Measurements from ENCODE around the gene SRPK3. TPM values are rescaled to one million over a fixed set of nuclear protein-coding genes. Genes with fewer than 3 reads are reported as not detected.

The SRPK3 gene
- total RNA-seq, 2 experiments from 2014 or later, result not detected

GRCh38 chrX:153755136-153755535, 25.7 kb upstream of the SRPK3 start:
- CTCF ChIA-PET (ENCODE audit: unreplicated experiment), result no interaction called here
- intact Hi-C loops (cut with micrococcal nuclease; ENCODE audit: unreplicated experiment), result no loop called here
- POLR2A ChIA-PET, result interaction anchor here (0.7 kb wide), 1 partner anchor 412 kb away, joined by 3 read pairs; no protein-coding TSS in a partner anchor

DNA sequence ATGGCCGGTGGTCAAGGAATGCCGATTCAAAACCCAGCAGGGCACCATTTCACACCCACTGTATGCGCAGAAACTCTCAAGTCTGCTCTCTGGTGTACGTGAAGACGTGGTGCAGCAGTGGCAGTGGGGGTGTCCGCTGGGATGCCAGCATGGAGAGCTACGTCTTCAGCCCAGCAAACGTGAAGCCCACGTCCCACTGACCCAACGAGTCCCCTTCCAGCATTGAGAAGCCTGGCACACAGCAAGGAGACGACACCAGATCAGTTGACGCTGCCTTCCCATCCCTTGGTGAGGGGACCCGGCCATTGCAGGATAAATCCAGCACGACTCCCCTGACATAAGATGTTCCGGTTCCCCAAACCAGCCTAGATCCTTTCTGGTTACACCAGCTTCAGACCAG, 19.0 kb upstream of the SRPK3 start:
- no TSS peak for BruUV-seq (replicated peaks)
- no peak for DNase-seq (ENCODE audit: low spot score)
- CTCF ChIA-PET (ENCODE audit: unreplicated experiment), result no interaction called here
- no peaks in the 10 kb centered on the region for H3K79me2 ChIP-seq (ENCODE audit: insufficient read depth, low read depth, low read length)
- no peak overlapping the region for H3K4me3 ChIP-seq (ENCODE audit: low read depth, low read length, poor library complexity, severe bottlenecking)
- intact Hi-C loops (cut with micrococcal nuclease; ENCODE audit: unreplicated experiment), result loop anchor here (5.0 to 10.0 kb wide), 3 partner anchors 73 to 120 kb away; partner anchors contain the start of genes PDZD4 and SLC6A8
- TF ChIP-seq EZH2phosphoT487 (IDR thresholded peaks at IDR 0.05; ENCODE audit: borderline replicate concordance, low read depth, low read length) (no peak), CTCF (conservative IDR thresholded peaks at IDR 0.05; ENCODE audit: low read length) (no peak)
- POLR2A ChIA-PET, result no interaction called here
- no peak overlapping the region for H2AFZ ChIP-seq (ENCODE audit: low read length)
- no peaks in the 10 kb centered on the region for H3K9me3 ChIP-seq (ENCODE audit: low read length)
- H4K20me1 ChIP-seq (ENCODE audit: insufficient read depth, low read length), result no peaks in the 10 kb centered on the region
- no peaks in the 10 kb centered on the region for H3K9me2 ChIP-seq (ENCODE audit: insufficient read depth, low read length)
- H3K27ac ChIP-seq (ENCODE audit: low read depth, low read length, poor library complexity, severe bottlenecking), result no peak overlapping the region
- no peak overlapping the region for H3K4me2 ChIP-seq (ENCODE audit: low read length)
- H3K36me3 ChIP-seq (ENCODE audit: insufficient read depth, low read length), result no peaks in the 10 kb centered on the region
- peaks cover 6% of the 10 kb centered on the region for H3K4me1 ChIP-seq (ENCODE audit: insufficient read depth, low read length, poor library complexity, severe bottlenecking)

More at GRCh38 chrX:153755136-153755535, 25.7 kb upstream of the SRPK3 start:
- H3K4me1 ChIP-seq (ENCODE audit: insufficient read depth, low read length, poor library complexity, severe bottlenecking), result no peaks in the 10 kb centered on the region
- no peak for TF ChIP-seq EZH2phosphoT487 (IDR thresholded peaks at IDR 0.05; ENCODE audit: borderline replicate concordance, low read depth, low read length)
- no peak for TF ChIP-seq CTCF (conservative IDR thresholded peaks at IDR 0.05; ENCODE audit: low read length)
- no peak overlapping the region for H3K4me2 ChIP-seq (ENCODE audit: low read length)
- no peak for DNase-seq (ENCODE audit: low spot score)
- H3K36me3 ChIP-seq (ENCODE audit: insufficient read depth, low read length), result no peaks in the 10 kb centered on the region
- H3K27ac ChIP-seq (ENCODE audit: low read depth, low read length, poor library complexity, severe bottlenecking), result no peak overlapping the region
- BruUV-seq (replicated peaks), result no TSS peak
- H3K4me3 ChIP-seq (ENCODE audit: low read depth, low read length, poor library complexity, severe bottlenecking), result no peak overlapping the region
- H3K9me3 ChIP-seq (ENCODE audit: low read length), result no peaks in the 10 kb centered on the region
- no peaks in the 10 kb centered on the region for H3K9me2 ChIP-seq (ENCODE audit: insufficient read depth, low read length)
- H3K79me2 ChIP-seq (ENCODE audit: insufficient read depth, low read depth, low read length), result no peaks in the 10 kb centered on the region
- H4K20me1 ChIP-seq (ENCODE audit: insufficient read depth, low read length), result no peaks in the 10 kb centered on the region
- no peak overlapping the region for H2AFZ ChIP-seq (ENCODE audit: low read length)

DNA sequence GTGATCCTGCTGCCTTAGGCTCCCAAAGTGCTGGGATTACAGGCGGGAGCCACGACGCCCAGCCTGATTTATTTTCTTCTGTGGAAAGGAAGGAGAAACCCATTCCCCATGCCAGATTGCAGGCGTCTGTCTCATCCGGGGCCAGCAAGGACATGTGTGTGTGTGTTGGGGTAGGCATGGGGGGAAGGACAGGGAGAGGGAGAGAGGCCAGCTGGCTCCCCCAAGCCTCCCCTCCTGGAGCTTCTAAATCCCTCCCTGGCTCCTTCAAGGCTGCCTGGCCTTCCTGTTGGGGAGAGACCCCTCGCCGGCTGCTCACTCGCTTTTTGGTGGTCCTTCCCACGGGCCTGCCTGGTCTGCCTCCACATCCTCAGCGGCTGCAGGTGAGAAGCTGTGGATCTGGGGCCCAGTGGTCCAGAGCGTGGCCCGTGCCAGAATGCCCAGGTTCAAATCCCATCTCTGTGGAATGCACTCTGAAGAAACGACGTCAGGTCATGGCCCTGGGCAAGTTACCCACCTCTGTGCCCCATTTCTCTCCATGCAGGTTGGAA, 18.1 kb upstream of the SRPK3 start:
- DNase-seq (ENCODE audit: low spot score), result no peak
- H3K9me2 ChIP-seq (ENCODE audit: insufficient read depth, low read length), result no peaks in the 10 kb centered on the region
- H2AFZ ChIP-seq (ENCODE audit: low read length), result no peak overlapping the region
- H3K36me3 ChIP-seq (ENCODE audit: insufficient read depth, low read length), result no peaks in the 10 kb centered on the region
- H3K27ac ChIP-seq (ENCODE audit: low read depth, low read length, poor library complexity, severe bottlenecking), result no peak overlapping the region
- intact Hi-C loops (cut with micrococcal nuclease; ENCODE audit: unreplicated experiment), result loop anchor here (5.0 to 10.0 kb wide), 3 partner anchors 72 to 120 kb away; partner anchors contain the start of genes PDZD4 and SLC6A8
- H3K4me3 ChIP-seq (ENCODE audit: low read depth, low read length, poor library complexity, severe bottlenecking), result no peak overlapping the region
- H3K79me2 ChIP-seq (ENCODE audit: insufficient read depth, low read depth, low read length), result no peaks in the 10 kb centered on the region
- CTCF ChIA-PET (ENCODE audit: unreplicated experiment), result no interaction called here
- TF ChIP-seq CTCF (conservative IDR thresholded peaks at IDR 0.05; ENCODE audit: low read length) (no peak), EZH2phosphoT487 (IDR thresholded peaks at IDR 0.05; ENCODE audit: borderline replicate concordance, low read depth, low read length) (no peak)
- no TSS peak for BruUV-seq (replicated peaks)
- H3K9me3 ChIP-seq (ENCODE audit: low read length), result no peaks in the 10 kb centered on the region
- no peak overlapping the region for H3K4me2 ChIP-seq (ENCODE audit: low read length)
- H3K4me1 ChIP-seq (ENCODE audit: insufficient read depth, low read length, poor library complexity, severe bottlenecking), result peaks cover 6% of the 10 kb centered on the region
- no peaks in the 10 kb centered on the region for H4K20me1 ChIP-seq (ENCODE audit: insufficient read depth, low read length)
- POLR2A ChIA-PET, result no interaction called here
